ENCODE measurements around the gene TMEM221. TPM values are rescaled to one million over a fixed set of nuclear protein-coding genes. Genes with fewer than 3 reads are reported as not detected.

TMEM221 gene
- total RNA-seq, 1 experiment from 2014 or later, result 3.4 TPM

- H3K36me3 ChIP-seq (ENCODE audit: control insufficient read depth in 1 of 2, insufficient read depth in 2 of 2, low read length in 2 of 2), result no peaks in the 10 kb centered on the region
- ChIA-PET CTCF (no interaction called here), RAD21 (ENCODE audit: low non-redundant PET in 1 of 2, low total read pairs in 2 of 2, uncharacterized antibody in 2 of 2, unreplicated experiment in 2 of 2) (no interaction called here), POLR2A (interaction anchor here (2.8 kb wide), 1 partner anchor 14 kb away, joined by 21 read pairs; the partner anchor contains the start of gene BST2)
- H3K27ac ChIP-seq (ENCODE audit: low read depth, low read length), result peak overlapping the region; percentile 94
- no peaks in the 10 kb centered on the region for H3K9me3 ChIP-seq (ENCODE audit: control insufficient read depth in 1 of 2, insufficient read depth in 1 of 2, low read depth in 1 of 2, low read length in 2 of 2)
- intact Hi-C loops (cut with micrococcal nuclease), result no loop called here
- no peaks in the 10 kb centered on the region for H3K27me3 ChIP-seq (ENCODE audit: insufficient read depth, low read length)
- H4K20me1 ChIP-seq (ENCODE audit: insufficient read depth), result no peaks in the 10 kb centered on the region
- H3K4me3 ChIP-seq (replicated peaks in 1 of 2; ENCODE audit: low read depth in 1 of 2, low read length in 2 of 2), result peak overlapping the region; percentile 91 to 93
- ATAC-seq (peak; percentile 64), DNase-seq (ENCODE audit: low read depth, low spot score) (no peak)
- H3K79me2 ChIP-seq (ENCODE audit: insufficient read depth, low read length), result peaks cover 10% of the 10 kb centered on the region; the same call in 1 of the 2 replicates
- BruUV-seq (replicated peaks), result TSS peak; percentile 42
- peak overlapping the region; percentile 31 for H2AFZ ChIP-seq (ENCODE audit: low read depth, low read length, poor library complexity, severe bottlenecking)
- no peaks in the 10 kb centered on the region for H3K9me2 ChIP-seq (ENCODE audit: insufficient read depth)
- peak overlapping the region; percentile 91 for H3K4me2 ChIP-seq (ENCODE audit: low read length)
- peaks cover 14 to 39% of the 10 kb centered on the region in 2 experiments for H3K4me1 ChIP-seq (ENCODE audit: control insufficient read depth in 1 of 2, insufficient read depth in 2 of 2, low read length in 2 of 2)
- TF ChIP-seq FOSL1 (IDR thresholded peaks at IDR 0.05; ENCODE audit: low read depth) (no peak), EGR1 (IDR thresholded peaks at IDR 0.05; ENCODE audit: low read depth) (peak; percentile 57), EZH2phosphoT487 (IDR thresholded peaks at IDR 0.05; ENCODE audit: borderline replicate concordance) (no peak), SIN3A (IDR thresholded peaks at IDR 0.05; ENCODE audit: low read depth) (no peak), POLR2A (IDR thresholded peaks at IDR 0.05; ENCODE audit: borderline replicate concordance, extremely low read depth, insufficient read depth, insufficient read length) (no peak), MAX (IDR thresholded peaks at IDR 0.05) (peak; percentile 76; the same call in 1 of the 2 replicates), RAD21 (IDR thresholded peaks at IDR 0.05; ENCODE audit: low read depth) (peak; percentile 51), CEBPB (IDR thresholded peaks at IDR 0.05; ENCODE audit: low read depth) (no peak), REST (IDR thresholded peaks at IDR 0.05; ENCODE audit: low read depth) (no peak), ELF1 (IDR thresholded peaks at IDR 0.05; ENCODE audit: borderline replicate concordance, low read depth) (no peak), SRF (IDR thresholded peaks at IDR 0.05; ENCODE audit: low read depth) (no peak), POLR2AphosphoS5 (IDR thresholded peaks at IDR 0.05; ENCODE audit: low read depth, low read length) (no peak)
- TF ChIP-seq, protein P1, sequence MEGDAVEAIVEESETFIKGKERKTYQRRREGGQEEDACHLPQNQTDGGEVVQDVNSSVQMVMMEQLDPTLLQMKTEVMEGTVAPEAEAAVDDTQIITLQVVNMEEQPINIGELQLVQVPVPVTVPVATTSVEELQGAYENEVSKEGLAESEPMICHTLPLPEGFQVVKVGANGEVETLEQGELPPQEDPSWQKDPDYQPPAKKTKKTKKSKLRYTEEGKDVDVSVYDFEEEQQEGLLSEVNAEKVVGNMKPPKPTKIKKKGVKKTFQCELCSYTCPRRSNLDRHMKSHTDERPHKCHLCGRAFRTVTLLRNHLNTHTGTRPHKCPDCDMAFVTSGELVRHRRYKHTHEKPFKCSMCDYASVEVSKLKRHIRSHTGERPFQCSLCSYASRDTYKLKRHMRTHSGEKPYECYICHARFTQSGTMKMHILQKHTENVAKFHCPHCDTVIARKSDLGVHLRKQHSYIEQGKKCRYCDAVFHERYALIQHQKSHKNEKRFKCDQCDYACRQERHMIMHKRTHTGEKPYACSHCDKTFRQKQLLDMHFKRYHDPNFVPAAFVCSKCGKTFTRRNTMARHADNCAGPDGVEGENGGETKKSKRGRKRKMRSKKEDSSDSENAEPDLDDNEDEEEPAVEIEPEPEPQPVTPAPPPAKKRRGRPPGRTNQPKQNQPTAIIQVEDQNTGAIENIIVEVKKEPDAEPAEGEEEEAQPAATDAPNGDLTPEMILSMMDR (IDR thresholded peaks at IDR 0.05 in 2 of 3, conservative IDR thresholded peaks at IDR 0.05 in 1 of 3; ENCODE audit: borderline replicate concordance in 1 of 3, insufficient read depth in 1 of 3, low read depth in 2 of 3, low read length in 2 of 3), result peak in 1 of 3 experiments; percentile 20; a peak in 1 of 6 replicates
- H3K9ac ChIP-seq (ENCODE audit: low read length), result peak overlapping the region; percentile 84
These were observed 28.0 kb downstream of the TMEM221 start for GRCh38 chr19:17420475-17420924.
